Stomach (tissue), 4 donors: Measurements from ENCODE around the gene RAX2.
"Not testable (repeated sequence)": the region's sequence is repeated elsewhere in the genome, so short reads cannot be mapped to it uniquely, and the experiment has no call there.

Experiments used
- POLR2A ChIP-seq, 4 donors: fragments of 450-650 bp; IDR thresholded peaks; one replicate each; pipeline ENCODE4 v1.6.1; 2016; ENCODE audit warnings: antibody characterized with exemption in 4 of 4, control low read depth in 2 of 4, mild to moderate bottlenecking in 1 of 4, moderate library complexity in 1 of 4
- TF ChIP-seq, protein P1 (sequence below), 7 experiments: fragments of 450-650 bp in 4 of 7; fragments of 200-600 bp in 3 of 7; sonication (generic) in 3 of 7; IDR thresholded peaks; one replicate each; pipeline ENCODE4 v1.5.1; 2016 to 2019; ENCODE audit warnings: antibody characterized with exemption in 7 of 7, control low read depth in 2 of 7, mild to moderate bottlenecking in 1 of 7

DNA sequence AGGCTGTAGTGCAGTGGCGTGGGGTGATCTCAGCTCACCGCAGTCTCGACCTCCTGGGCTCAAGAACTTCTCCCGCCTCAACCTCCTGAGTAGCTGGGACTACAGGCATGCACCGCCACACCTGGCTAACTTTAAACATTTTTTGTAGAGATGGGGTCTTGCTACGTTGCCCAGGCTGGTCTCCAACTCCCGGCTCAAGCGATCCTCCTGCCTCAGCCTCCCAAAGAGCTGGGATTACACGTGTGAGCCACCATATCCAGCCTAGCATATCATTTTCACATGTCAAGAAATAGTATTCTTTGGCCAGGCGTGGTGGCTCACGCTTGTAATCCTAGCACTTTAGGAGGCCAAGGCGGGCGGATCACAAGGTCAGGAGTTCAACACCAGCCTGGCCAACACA is 13.7 kb downstream of the RAX2 start:
- TF ChIP-seq, protein P1, sequence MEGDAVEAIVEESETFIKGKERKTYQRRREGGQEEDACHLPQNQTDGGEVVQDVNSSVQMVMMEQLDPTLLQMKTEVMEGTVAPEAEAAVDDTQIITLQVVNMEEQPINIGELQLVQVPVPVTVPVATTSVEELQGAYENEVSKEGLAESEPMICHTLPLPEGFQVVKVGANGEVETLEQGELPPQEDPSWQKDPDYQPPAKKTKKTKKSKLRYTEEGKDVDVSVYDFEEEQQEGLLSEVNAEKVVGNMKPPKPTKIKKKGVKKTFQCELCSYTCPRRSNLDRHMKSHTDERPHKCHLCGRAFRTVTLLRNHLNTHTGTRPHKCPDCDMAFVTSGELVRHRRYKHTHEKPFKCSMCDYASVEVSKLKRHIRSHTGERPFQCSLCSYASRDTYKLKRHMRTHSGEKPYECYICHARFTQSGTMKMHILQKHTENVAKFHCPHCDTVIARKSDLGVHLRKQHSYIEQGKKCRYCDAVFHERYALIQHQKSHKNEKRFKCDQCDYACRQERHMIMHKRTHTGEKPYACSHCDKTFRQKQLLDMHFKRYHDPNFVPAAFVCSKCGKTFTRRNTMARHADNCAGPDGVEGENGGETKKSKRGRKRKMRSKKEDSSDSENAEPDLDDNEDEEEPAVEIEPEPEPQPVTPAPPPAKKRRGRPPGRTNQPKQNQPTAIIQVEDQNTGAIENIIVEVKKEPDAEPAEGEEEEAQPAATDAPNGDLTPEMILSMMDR (IDR thresholded peaks at IDR 0.05) = not testable (repeated sequence)
- TF ChIP-seq POLR2A (IDR thresholded peaks at IDR 0.05) = not testable (repeated sequence)
